ENCODE data around the gene PPP1R13B.
A peak's percentile ranks its signal among the peaks of the same experiment; 100 is the strongest.

Gene PPP1R13B

DNA sequence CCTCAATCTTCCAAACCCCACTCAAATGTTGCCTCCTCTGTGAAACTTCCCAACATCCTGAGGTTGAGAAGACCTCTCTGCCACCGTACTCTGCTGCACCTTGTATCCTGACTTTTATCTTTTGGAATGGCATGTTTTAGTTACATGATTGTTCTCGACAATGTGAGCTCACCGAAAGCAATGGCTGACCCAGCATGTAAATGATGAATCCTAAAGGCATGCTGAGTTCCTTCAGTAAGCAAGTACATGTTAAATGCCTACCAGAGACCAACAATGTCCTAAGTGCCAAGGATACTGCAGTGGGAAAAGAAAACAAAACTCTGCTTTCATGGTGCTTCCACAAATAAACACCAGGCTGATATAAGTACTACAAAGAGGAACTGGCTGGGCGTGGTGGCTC is 13.7 kb downstream of the PPP1R13B start:
- no peaks in the 10 kb centered on the region for H3K9me3 Mint-ChIP-seq
- H3K27me3 Mint-ChIP-seq: no peaks in the 10 kb centered on the region
- H3K4me3 Mint-ChIP-seq: no peak overlapping the region
- no peak overlapping the region for H3K27ac Mint-ChIP-seq
- H3K4me1 Mint-ChIP-seq: peaks cover 6% of the 10 kb centered on the region
- DNase-seq (no peak), ATAC-seq (no peak)

DNA sequence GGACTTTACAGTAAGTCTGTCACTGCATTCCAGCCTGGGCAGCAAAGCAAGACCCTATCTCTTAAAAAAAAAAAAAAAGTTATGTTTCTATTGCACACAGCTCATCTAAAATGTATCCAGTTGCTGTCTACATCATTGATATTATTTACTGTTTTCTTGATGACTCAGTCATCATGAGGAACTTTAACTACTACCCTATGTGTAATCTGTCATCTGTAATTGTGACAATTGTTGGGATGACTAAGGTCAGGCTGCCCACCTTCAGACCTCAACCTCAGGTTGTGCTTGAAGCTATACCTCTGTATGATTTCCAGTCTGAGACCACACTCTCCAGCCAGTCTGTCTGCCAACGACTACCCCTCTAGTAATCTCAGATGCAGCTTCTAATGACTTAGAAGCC is 15.3 kb downstream of the PPP1R13B start:
- ATAC-seq (peak; percentile 28), DNase-seq (no peak)
- no peak overlapping the region for H3K27ac Mint-ChIP-seq
- no peaks in the 10 kb centered on the region for H3K9me3 Mint-ChIP-seq
- H3K4me1 Mint-ChIP-seq: peaks cover 9% of the 10 kb centered on the region
- H3K4me3 Mint-ChIP-seq: no peak overlapping the region
- H3K27me3 Mint-ChIP-seq: no peaks in the 10 kb centered on the region

DNA sequence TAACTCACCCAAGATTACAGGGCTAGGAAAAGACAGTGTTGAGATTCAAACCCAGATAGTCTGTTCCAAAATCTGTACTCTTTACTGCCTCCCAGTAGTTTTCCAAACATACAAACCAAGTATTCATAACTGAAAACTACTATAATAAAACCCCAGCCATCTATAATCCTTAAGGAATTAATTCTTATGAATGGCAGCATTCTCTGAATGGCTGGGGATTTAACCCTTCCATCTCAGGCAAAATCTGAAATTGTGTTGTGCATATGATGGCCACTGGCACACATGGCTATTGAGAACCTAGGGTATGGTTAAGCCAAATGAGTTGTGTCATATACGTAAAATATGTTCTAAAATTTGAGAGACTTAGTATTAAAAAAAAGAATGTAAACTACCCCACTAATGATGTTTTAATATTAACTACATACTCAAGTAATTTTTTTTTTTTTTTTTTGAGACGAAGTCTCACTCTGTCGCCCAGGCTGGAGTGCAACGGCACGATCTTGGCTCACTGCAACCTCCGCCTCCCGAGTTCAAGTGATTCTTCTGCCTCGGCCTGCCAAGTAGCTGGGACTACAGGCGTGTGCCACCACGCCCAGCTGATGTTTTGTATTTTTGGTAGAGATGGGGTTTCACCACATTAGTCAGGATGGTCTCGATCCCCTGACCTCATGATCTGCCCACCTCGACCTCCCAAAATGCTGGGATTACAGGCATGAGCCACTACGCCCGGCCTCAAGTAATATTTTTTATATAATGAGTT is 16.7 kb downstream of the PPP1R13B start:
- Mint-ChIP-seq H3K27me3 (no peaks in the 10 kb centered on the region), H3K27ac (no peak overlapping the region), H3K4me3 (no peak overlapping the region), H3K4me1 (peaks cover 9% of the 10 kb centered on the region), H3K9me3 (no peaks in the 10 kb centered on the region)
- ATAC-seq (no peak), DNase-seq (no peak)

GRCh38 chr14:103828315-103828967 is 18.9 kb downstream of the PPP1R13B start:
- H3K27me3 Mint-ChIP-seq: no peaks in the 10 kb centered on the region
- DNase-seq (no peak), ATAC-seq (peak; percentile 26)
- no peaks in the 10 kb centered on the region for H3K9me3 Mint-ChIP-seq
- no peak overlapping the region for H3K4me3 Mint-ChIP-seq
- H3K4me1 Mint-ChIP-seq: peaks cover 14% of the 10 kb centered on the region
- H3K27ac Mint-ChIP-seq: no peak overlapping the region

DNA sequence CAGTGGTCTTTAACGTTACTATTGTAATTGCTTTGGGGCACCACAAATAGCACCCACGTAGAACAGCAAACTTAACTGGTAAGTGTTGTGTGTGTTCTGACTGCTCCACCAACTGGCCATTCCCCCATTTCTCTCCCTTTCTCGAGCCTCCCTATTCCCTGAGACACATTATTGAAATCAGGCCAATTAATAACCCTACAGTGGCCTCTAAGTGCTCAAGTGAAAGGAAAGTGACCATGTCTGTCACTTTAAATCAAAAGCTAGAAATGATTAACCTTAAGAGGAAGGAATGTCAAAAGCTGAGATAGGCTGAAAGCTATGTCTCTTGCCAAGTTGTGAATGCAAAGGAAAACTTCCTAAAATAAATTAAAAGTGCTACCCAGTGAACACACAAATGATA is 22.3 kb downstream of the PPP1R13B start:
- Mint-ChIP-seq H3K9me3 (no peaks in the 10 kb centered on the region), H3K4me3 (no peak overlapping the region), H3K27ac (peak overlapping the region in 1 of 2 donors; percentile 42), H3K27me3 (no peaks in the 10 kb centered on the region), H3K4me1 (peaks cover 18% of the 10 kb centered on the region)
- DNase-seq: no peak
- ATAC-seq: no peak

DNA sequence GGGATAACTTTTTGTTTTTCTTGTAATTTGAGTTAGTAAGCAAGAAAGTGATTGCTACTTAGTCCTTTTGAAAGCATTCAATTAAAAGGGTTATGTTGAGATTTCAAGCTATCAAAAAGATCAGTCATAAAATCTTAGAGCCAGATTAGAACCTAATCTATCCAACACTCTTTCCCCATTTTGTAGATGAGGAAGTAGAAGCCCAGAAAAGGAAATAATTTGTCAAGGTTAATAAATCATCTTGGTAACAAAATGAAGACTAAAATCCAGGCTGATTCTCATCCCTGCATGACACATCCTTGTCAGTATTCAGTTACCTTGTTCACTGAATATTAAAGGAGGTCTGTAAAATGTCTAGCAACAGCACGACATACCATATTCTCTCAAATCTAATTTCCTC is 26.5 kb downstream of the PPP1R13B start:
- ATAC-seq (no peak), DNase-seq (no peak)
- Mint-ChIP-seq H3K9me3 (no peaks in the 10 kb centered on the region), H3K4me3 (no peak overlapping the region), H3K27ac (no peak overlapping the region), H3K27me3 (no peaks in the 10 kb centered on the region), H3K4me1 (peaks cover 33% of the 10 kb centered on the region)

GRCh38 chr14:103820382-103820781 is 27.0 kb downstream of the PPP1R13B start:
- Mint-ChIP-seq H3K9me3 (no peaks in the 10 kb centered on the region), H3K27me3 (no peaks in the 10 kb centered on the region), H3K27ac (peak overlapping the region in 1 of 2 donors; percentile 77), H3K4me3 (peak overlapping the region; percentile 54 to 76), H3K4me1 (peaks cover 33% of the 10 kb centered on the region)
- no peak for ATAC-seq
- no peak for DNase-seq

DNA sequence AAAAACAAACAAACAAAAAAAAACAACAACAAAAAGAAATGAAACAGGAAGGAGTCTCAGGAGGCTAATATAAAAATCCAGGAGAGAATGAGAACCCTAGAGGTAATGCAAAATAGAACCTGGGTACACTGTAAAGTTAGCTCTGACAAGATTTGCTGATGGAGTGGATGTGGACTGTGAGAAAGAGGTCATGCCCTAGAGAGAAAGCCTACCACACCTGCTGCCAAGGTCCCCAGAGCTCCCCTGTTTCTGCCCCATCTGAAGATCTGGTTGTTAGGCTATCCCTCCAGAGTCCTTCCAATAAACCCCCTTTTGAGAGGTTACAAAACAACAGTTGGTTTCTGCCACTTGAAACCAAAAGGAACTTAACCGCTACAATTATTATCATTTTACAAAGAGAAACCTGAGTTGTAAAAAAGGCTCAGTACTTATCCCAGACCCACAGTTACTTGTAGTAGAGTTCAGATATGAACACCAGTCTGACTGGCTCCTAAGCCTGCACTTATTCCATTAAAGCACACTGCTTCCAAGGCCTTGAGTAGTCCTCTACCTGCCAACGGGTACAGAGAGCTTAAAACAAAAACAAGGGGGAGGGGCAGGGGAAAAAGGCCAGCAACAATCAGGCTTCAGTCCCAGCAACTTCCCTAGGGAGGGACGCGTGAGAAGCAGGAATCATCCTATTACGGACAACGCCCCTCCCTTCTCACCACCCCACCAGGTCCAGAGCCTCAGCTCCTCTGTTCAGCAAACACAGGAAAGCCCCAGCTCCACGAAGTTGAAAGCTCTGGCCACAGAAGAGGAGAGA is 27.7 kb downstream of the PPP1R13B start:
- peak overlapping the region; percentile 70 to 81 for H3K27ac Mint-ChIP-seq

DNA sequence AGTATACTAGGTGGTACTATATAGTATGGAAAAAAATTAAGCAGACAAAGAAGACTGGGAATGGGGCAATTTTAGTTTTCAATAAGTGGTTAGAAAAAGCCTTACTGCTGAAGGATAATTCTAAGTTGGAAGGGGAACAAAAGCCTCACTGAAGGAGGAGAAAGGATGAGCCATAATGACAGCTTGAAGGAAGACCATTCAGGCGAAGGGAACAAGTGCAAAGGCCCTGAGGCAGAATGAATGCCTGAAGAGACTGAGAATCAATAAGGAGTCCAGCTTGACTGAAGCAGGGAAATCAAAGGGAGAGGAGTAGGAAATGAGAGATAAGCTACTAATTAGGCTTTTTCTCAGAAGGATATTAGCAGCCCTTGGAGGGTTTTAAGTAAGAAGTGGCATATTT is 28.5 kb downstream of the PPP1R13B start:
- H3K27me3 Mint-ChIP-seq: no peaks in the 10 kb centered on the region
- no peak for DNase-seq
- H3K27ac Mint-ChIP-seq: peak overlapping the region in 1 of 2 donors; percentile 70
- peaks cover 28% of the 10 kb centered on the region for H3K4me1 Mint-ChIP-seq
- no peak overlapping the region for H3K4me3 Mint-ChIP-seq
- H3K9me3 Mint-ChIP-seq: no peaks in the 10 kb centered on the region
- ATAC-seq: no peak

More for the DNA sequence above, 27.7 kb downstream of the PPP1R13B start:
- Mint-ChIP-seq H3K9me3 (no peaks in the 10 kb centered on the region), H3K27me3 (no peaks in the 10 kb centered on the region), H3K4me1 (peaks cover 28% of the 10 kb centered on the region), H3K4me3 (peak overlapping the region; percentile 54 to 76)
- DNase-seq: no peak
- peak; percentile 35 for ATAC-seq

- DNase-seq (no peak), ATAC-seq (no peak)
- H3K4me3 Mint-ChIP-seq: no peak overlapping the region
- H3K27ac Mint-ChIP-seq: peak overlapping the region in 1 of 2 donors; percentile 92
- H3K27me3 Mint-ChIP-seq: no peaks in the 10 kb centered on the region
- peaks cover 28% of the 10 kb centered on the region for H3K4me1 Mint-ChIP-seq
- no peaks in the 10 kb centered on the region for H3K9me3 Mint-ChIP-seq
Observed at GRCh38 chr14:103818422-103818821, 29.0 kb downstream of the PPP1R13B start.

DNA sequence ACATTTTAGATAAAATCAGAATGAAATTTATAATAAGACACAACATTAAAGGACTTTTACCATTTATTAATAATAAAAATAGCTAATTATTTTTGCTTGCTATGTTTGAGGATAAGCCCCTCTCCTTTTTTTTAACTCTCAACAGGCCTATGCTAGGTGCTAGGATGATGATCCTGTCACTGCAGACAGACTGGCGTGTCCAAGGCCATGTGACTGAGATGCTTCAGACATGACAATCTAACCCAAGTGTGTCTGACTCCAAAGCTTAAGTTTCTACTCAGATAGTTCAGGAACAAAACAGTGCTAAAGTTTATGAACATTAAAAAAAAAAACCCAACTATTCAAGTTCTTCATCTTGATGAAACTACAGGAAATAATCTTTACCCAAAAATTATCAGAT is 29.8 kb downstream of the PPP1R13B start:
- Mint-ChIP-seq H3K9me3 (no peaks in the 10 kb centered on the region), H3K4me1 (peaks cover 28% of the 10 kb centered on the region), H3K4me3 (no peak overlapping the region), H3K27me3 (no peaks in the 10 kb centered on the region), H3K27ac (no peak overlapping the region)
- ATAC-seq (no peak), DNase-seq (no peak)

DNA sequence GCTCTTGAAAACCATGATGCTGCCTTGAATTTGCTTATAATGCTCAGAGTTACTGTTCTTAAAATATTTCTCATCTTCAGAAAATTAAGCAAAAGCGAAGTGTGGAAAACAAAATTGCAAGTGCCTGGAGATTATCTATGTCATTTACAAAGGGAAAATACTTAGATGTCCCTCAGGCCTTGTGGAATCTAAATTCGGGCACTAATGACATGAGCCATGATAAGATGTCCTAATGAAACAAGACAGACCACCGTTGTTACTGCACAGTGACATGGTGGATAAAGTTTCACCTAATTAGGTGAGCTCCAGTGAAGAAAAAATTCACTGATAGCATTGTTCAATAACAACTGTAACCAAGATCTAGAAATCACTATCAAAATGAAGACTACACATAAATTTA is 30.4 kb downstream of the PPP1R13B start:
- H3K4me3 Mint-ChIP-seq: no peak overlapping the region
- no peaks in the 10 kb centered on the region for H3K9me3 Mint-ChIP-seq
- DNase-seq (no peak), ATAC-seq (no peak)
- H3K27ac Mint-ChIP-seq: no peak overlapping the region
- H3K27me3 Mint-ChIP-seq: no peaks in the 10 kb centered on the region
- peaks cover 28% of the 10 kb centered on the region for H3K4me1 Mint-ChIP-seq

GRCh38 chr14:103815253-103815652 is 32.1 kb downstream of the PPP1R13B start:
- no peak for DNase-seq

GRCh38 chr14:103811189-103811588 is 36.2 kb downstream of the PPP1R13B start:
- ATAC-seq: no peak
- Mint-ChIP-seq H3K27me3 (no peaks in the 10 kb centered on the region), H3K4me1 (peaks cover 14% of the 10 kb centered on the region), H3K9me3 (no peaks in the 10 kb centered on the region), H3K27ac (peak overlapping the region; percentile 27 to 53), H3K4me3 (no peak overlapping the region)
- DNase-seq: no peak

More at GRCh38 chr14:103815253-103815652, 32.1 kb downstream of the PPP1R13B start:
- Mint-ChIP-seq H3K9me3 (no peaks in the 10 kb centered on the region), H3K4me3 (no peak overlapping the region), H3K27me3 (no peaks in the 10 kb centered on the region), H3K4me1 (peaks cover 25% of the 10 kb centered on the region), H3K27ac (no peak overlapping the region)
- no peak for ATAC-seq

- H3K4me1 Mint-ChIP-seq: peaks cover 20% of the 10 kb centered on the region
- ATAC-seq: peak; percentile 79
- no peaks in the 10 kb centered on the region for H3K9me3 Mint-ChIP-seq
- no peak overlapping the region for H3K4me3 Mint-ChIP-seq
- no peak overlapping the region for H3K27ac Mint-ChIP-seq
- H3K27me3 Mint-ChIP-seq: no peaks in the 10 kb centered on the region
- peak; percentile 52 to 54 for DNase-seq
Observed at GRCh38 chr14:103808403-103809001, 38.9 kb downstream of the PPP1R13B start.

All from stimulated activated naive CD8-positive, alpha-beta T cell treated with anti-CD3 and anti-CD28 coated beads, Interleukin-15, amount 100 ng/mL, for 72 hours (primary cell).